ENCODE measurements around the gene SETBP1.

The SETBP1 gene

DNA sequence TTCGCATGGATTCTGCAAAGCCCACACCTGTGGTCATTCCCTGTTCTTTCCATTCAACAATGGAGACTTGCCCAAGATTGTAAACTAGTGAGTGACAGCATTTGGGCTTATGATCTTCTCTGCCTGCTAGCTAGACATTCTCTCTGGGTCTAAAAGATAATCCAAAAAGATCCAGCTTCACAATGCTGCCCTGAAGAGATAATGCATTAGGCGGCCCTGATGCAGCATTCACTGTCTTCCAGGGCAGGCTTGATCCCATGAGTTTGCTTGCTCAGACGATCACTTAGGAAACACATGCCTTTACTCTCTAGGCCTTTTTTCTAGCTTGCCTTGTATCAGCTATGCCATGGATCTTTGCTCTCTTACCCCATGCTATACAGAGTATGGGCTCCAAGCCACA is 196.1 kb downstream of the SETBP1 start:
- TF ChIP-seq, protein P1, sequence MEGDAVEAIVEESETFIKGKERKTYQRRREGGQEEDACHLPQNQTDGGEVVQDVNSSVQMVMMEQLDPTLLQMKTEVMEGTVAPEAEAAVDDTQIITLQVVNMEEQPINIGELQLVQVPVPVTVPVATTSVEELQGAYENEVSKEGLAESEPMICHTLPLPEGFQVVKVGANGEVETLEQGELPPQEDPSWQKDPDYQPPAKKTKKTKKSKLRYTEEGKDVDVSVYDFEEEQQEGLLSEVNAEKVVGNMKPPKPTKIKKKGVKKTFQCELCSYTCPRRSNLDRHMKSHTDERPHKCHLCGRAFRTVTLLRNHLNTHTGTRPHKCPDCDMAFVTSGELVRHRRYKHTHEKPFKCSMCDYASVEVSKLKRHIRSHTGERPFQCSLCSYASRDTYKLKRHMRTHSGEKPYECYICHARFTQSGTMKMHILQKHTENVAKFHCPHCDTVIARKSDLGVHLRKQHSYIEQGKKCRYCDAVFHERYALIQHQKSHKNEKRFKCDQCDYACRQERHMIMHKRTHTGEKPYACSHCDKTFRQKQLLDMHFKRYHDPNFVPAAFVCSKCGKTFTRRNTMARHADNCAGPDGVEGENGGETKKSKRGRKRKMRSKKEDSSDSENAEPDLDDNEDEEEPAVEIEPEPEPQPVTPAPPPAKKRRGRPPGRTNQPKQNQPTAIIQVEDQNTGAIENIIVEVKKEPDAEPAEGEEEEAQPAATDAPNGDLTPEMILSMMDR (IDR thresholded peaks at IDR 0.05; ENCODE audit: insufficient read depth, missing control alignments) = no peak
- FAIRE-seq = no peak
- no peak for DNase-seq (ENCODE audit: insufficient read length, low spot score)

- FAIRE-seq = no peak
- TF ChIP-seq, protein P1 (IDR thresholded peaks at IDR 0.05; ENCODE audit: insufficient read depth, missing control alignments) = no peak
- no peak for DNase-seq (ENCODE audit: insufficient read length, low spot score)
Measured at GRCh38 chr18:44878335-44878734, 197.6 kb downstream of the SETBP1 start.

DNA sequence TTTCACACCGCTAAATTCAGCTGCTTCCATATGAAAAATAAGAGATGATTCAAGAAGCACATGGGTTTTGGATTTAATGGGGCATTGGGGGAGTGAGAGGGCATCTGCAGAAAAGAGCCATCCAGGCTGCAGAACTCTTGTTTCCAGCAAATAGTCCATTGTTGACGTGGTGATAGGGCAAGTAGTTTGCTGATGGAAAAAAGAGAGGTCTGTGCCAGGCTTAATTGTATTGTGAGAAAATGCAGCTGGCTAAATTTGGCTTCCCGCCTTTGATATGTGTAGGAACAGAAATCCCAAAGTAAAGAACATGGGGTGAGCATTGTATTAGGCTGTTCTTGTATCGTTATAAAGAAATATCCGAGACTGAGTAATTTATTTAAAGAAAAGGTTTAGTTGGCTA is 199.5 kb downstream of the SETBP1 start:
- no peak for FAIRE-seq
- DNase-seq (ENCODE audit: insufficient read length, low spot score) = no peak
- TF ChIP-seq, protein P1 (IDR thresholded peaks at IDR 0.05; ENCODE audit: insufficient read depth, missing control alignments) = no peak

DNA sequence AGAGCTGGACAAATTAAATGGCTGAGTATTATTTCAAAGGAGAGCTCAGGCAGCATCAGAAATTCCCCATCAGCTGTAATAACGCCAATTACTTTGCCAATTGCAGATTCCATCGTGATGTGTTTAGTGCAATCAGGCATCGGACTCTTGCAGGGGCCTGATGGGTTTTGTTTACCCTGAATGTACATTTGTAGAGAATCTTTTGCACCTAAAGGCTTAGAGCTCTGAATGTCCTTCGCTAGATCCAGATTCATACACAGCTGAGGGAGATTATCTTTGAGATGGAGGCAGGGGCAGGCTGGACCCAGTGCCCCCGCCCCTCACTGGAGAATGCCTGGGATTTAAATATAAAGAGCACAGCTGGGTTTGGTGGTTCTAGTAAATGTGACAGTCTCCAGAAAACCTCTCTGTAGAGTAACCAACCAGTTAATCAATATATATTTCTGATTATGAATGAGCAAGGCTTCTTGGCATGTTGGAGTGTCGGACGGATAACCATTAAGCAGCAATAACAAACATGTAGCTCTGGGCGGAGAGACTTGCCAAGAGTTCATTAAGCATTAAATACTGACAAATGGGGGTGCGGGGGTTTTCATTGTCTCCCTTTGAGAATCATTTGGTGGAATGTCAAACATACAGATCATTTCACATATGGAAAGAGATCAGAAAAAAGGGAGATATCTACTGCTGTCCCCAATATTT is 200.9 kb downstream of the SETBP1 start:
- TF ChIP-seq, protein P1 (IDR thresholded peaks at IDR 0.05; ENCODE audit: insufficient read depth, missing control alignments) = no peak
- FAIRE-seq = no peak
- DNase-seq (ENCODE audit: insufficient read length, low spot score) = no peak

DNA sequence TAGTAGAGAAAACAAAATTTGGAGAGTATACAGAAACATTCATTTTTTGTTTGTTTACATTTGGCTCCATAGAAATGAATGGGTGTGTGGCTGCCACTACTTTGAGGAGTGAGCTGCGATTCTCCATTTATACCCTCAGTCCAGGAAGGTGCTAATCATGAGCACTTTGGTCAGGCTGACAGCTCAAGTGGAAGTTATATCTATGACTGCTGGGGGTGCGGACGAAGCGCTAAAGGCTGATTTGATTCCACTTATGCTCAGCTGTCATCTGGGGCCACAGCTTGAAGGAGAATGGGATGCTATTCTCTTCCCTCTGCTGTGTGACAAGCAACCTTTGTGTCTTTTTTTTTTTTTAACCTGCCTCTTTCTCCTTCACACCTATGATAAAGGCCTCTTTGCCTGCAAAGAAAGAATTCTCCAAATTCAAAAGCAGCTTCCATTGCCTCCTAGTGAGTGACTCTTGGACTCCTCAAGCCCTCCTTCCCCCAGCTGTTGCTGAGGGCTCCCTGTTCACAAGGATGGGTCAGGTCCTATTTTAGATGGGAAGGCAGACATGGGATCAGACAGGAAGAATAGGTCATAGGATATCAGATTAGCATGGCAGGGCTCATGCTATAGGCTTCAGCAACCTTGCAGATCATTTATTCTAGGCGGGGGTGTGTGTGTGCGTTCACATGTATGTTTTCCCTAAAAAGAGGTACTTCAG is 201.6 kb downstream of the SETBP1 start:
- TF ChIP-seq, protein P1 (IDR thresholded peaks at IDR 0.05; ENCODE audit: insufficient read depth, missing control alignments) = no peak
- FAIRE-seq = no peak
- DNase-seq (ENCODE audit: insufficient read length, low spot score) = no peak

GRCh38 chr18:44883671-44884070 is 203.0 kb downstream of the SETBP1 start:
- FAIRE-seq = no peak
- no peak for DNase-seq (ENCODE audit: insufficient read length, low spot score)
- TF ChIP-seq, protein P1 (IDR thresholded peaks at IDR 0.05; ENCODE audit: insufficient read depth, missing control alignments) = no peak

- no peak for FAIRE-seq
- DNase-seq (ENCODE audit: insufficient read length, low spot score) = no peak
- TF ChIP-seq, protein P1 (IDR thresholded peaks at IDR 0.05; ENCODE audit: insufficient read depth, missing control alignments) = no peak
Measured at GRCh38 chr18:44884431-44884830, 203.7 kb downstream of the SETBP1 start.
